ENCODE data around the gene BRD9.
A peak's percentile ranks its signal among the peaks of the same experiment; 100 is the strongest.

DNA sequence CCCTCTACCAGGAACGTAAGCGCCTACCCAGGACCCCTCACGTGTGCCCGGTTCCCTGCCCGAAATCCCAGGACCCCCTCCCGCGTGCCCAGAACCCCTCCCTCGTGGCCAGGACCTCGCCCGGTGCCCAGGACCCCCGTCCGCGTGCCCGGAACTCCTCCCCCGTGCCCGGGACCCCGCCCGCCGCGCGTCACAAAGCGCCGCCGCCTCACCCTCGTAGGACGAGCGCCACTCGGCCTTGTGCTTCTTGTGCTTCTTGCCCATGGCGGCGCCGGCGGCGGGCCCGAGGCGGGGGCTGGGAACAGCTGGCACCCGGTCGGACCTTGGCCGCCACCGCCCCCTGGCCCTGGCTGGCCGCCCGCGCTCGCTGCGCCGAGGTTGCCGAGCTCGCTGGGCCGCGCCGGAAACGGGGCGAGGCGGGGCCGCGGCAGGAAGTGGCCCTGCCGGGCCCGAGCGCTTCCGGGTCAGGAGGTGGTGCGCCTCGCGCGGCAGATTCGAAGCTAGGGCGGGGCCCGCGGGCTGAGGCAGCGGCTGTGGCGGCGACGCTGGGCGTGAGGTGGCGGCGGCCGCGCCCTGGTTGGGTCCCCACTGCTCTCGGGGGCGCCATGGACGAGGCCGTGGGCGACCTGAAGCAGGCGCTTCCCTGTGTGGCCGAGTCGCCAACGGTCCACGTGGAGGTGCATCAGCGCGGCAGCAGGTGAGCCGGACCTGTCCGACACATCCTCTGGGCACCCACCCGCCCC is at the start of gene BRD9, which contains the start of gene TRIP13:
- TF ChIP-seq, protein P1, sequence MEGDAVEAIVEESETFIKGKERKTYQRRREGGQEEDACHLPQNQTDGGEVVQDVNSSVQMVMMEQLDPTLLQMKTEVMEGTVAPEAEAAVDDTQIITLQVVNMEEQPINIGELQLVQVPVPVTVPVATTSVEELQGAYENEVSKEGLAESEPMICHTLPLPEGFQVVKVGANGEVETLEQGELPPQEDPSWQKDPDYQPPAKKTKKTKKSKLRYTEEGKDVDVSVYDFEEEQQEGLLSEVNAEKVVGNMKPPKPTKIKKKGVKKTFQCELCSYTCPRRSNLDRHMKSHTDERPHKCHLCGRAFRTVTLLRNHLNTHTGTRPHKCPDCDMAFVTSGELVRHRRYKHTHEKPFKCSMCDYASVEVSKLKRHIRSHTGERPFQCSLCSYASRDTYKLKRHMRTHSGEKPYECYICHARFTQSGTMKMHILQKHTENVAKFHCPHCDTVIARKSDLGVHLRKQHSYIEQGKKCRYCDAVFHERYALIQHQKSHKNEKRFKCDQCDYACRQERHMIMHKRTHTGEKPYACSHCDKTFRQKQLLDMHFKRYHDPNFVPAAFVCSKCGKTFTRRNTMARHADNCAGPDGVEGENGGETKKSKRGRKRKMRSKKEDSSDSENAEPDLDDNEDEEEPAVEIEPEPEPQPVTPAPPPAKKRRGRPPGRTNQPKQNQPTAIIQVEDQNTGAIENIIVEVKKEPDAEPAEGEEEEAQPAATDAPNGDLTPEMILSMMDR (IDR thresholded peaks at IDR 0.05 in 4 of 5, conservative IDR thresholded peaks at IDR 0.05 in 1 of 5): no peak
- TF ChIP-seq POLR2A (IDR thresholded peaks at IDR 0.05): peak in 1 of 2 donors; percentile 57
